K562 (cell line): ENCODE results near the gene DIP2A. TPM values are rescaled to one million over a fixed set of nuclear protein-coding genes. Genes with fewer than 3 reads are reported as not detected.

ENCODE experiments used
- ATAC-seq: fragments of 200-7000 bp; cut with Tn5 transposase; 3 replicates; pipeline ENCODE4 v1.9.1; 2020; ENCODE audit warnings: moderate library complexity
- BruUV-seq: library from RNA; stranded (reverse); fragments of 400-500 nt; replicated peaks from 2 replicates; lab custom pipeline; 2021; lab: Mats Ljungman, UMichigan
- CTCF ChIA-PET: fragments of 300-600 bp; formaldehyde crosslinking; extraction: SDS; loops from one replicate; lab custom pipeline; 2021; ENCODE audit warnings: low intra/inter-chr PET ratio; lab: Yijun Ruan, JAX
- POLR2A ChIA-PET: fragments of 300-600, 350-650 bp; sonication (Branson Sonifier 250); formaldehyde crosslinking; extraction: SDS; loops from one replicate; lab custom pipeline; 2021; ENCODE audit warnings: antibody characterized with exemption, inconsistent platforms; lab: Yijun Ruan, JAX
- DNase-seq, 4 experiments: peaks; one replicate each; pipeline versions ENCODE4 v3.0.0 to v3.0.0-alpha.2; 2011 to 2018; ENCODE audit warnings: low spot score in 3 of 4, mixed read lengths in 3 of 4; ENCODE audit errors: extremely low read depth in 1 of 4
- FAIRE-seq: peaks from 2 replicates; lab custom pipeline; 2011; peaks lifted over from hg19 to GRCh38; lab: Jason Lieb, UNC
- H2AFZ ChIP-seq: 2 replicates; pipeline ENCODE4 v1.6.0; 2011; ENCODE audit warnings: low read depth, low read length, control low read depth, inconsistent platforms
- H3K27ac ChIP-seq: fragments of 200-600 bp; 3 replicates; pipeline ENCODE4 v1.8.0; 2011; ENCODE audit warnings: low read depth, mild to moderate bottlenecking, control low read depth, inconsistent platforms, low read length, moderate library complexity, mixed read lengths; ENCODE audit errors: extremely low read depth
- H3K27me3 ChIP-seq, 2 experiments: fragments of 300-600 bp in 1 of 2; 2 replicates in 1 of 2; 3 replicates in 1 of 2; pipeline versions ENCODE4 v1.6.0 to v1.8.0; 2011; ENCODE audit warnings: inconsistent platforms in 2 of 2, low read length in 2 of 2, mild to moderate bottlenecking in 1 of 2, mixed read lengths in 1 of 2, moderate library complexity in 1 of 2; ENCODE audit not compliant: control insufficient read depth in 2 of 2, insufficient read depth in 2 of 2
- H3K36me3 ChIP-seq: fragments of 300-600 bp; 3 replicates; pipeline ENCODE4 v1.8.0; 2011; ENCODE audit warnings: mild to moderate bottlenecking, low read length, inconsistent platforms; ENCODE audit not compliant: control insufficient read depth, insufficient read depth
- H3K4me1 ChIP-seq, 2 experiments: fragments of 200-600 bp in 1 of 2; replicated peaks in 1 of 2; 2 replicates in 1 of 2; 3 replicates in 1 of 2; pipeline versions ENCODE4 v1.5.1 to v1.8.0; 2011; ENCODE audit warnings: inconsistent platforms in 2 of 2, low read length in 2 of 2, mild to moderate bottlenecking in 1 of 2, mixed read lengths in 1 of 2, moderate library complexity in 1 of 2; ENCODE audit not compliant: control insufficient read depth in 2 of 2, insufficient read depth in 2 of 2
- H3K4me2 ChIP-seq: 2 replicates; pipeline ENCODE4 v1.6.1; 2011; ENCODE audit warnings: low read length, control low read depth, inconsistent platforms, mixed read lengths; ENCODE audit not compliant: insufficient read depth
- H3K4me3 ChIP-seq: fragments of 200-600 bp; sonication (generic), shearing (Covaris generic); 2 replicates; pipeline ENCODE4 v1.5.1; 2016; ENCODE audit warnings: control low read depth, inconsistent platforms
- H3K79me2 ChIP-seq: fragments of 200-600 bp; 3 replicates; pipeline ENCODE4 v1.8.0; 2011; ENCODE audit warnings: low read length, inconsistent platforms; ENCODE audit not compliant: control insufficient read depth, insufficient read depth
- H3K9ac ChIP-seq, 2 experiments: 2 replicates each; pipeline versions ENCODE4 v1.6.0 to v1.6.1; 2011; ENCODE audit warnings: low read depth in 2 of 2, low read length in 2 of 2, control low read depth in 1 of 2, inconsistent platforms in 1 of 2, mild to moderate bottlenecking in 1 of 2, mixed read lengths in 1 of 2; ENCODE audit not compliant: insufficient read depth in 1 of 2
- H3K9me1 ChIP-seq: one replicate; pipeline ENCODE4 v1.6.0; 2011; ENCODE audit warnings: inconsistent platforms, mild to moderate bottlenecking, low read length, moderate library complexity; ENCODE audit not compliant: control insufficient read depth, insufficient read depth
- H3K9me3 ChIP-seq: replicated peaks from 2 replicates; pipeline ENCODE4 v1.5.1; 2011; ENCODE audit warnings: low read depth, low read length, inconsistent platforms; ENCODE audit not compliant: control insufficient read depth, insufficient read depth
- H4K20me1 ChIP-seq: replicated peaks from 2 replicates; pipeline ENCODE4 v1.6.1; 2011; ENCODE audit warnings: low read length, inconsistent platforms, mixed read lengths; ENCODE audit not compliant: control insufficient read depth, insufficient read depth
- ETS2 ChIP-seq: IDR thresholded peaks from 2 replicates; pipeline ENCODE4 v1.6.1; 2016; ENCODE audit warnings: borderline replicate concordance, missing genetic modification characterization, mild to moderate bottlenecking, moderate library complexity, missing compliant biosample characterization; ENCODE audit not compliant: poor library complexity, severe bottlenecking
- FOXA1 ChIP-seq: fragments of 450-650 bp; IDR thresholded peaks from 2 replicates; pipeline ENCODE4 v1.6.1; 2016; ENCODE audit warnings: mild to moderate bottlenecking, borderline replicate concordance
- KLF10 ChIP-seq: fragments of 250-450 bp; sonication (Bioruptor Pico); IDR thresholded peaks from 2 replicates; pipeline ENCODE4 v1.6.1; 2021; ENCODE audit warnings: matching md5 sums
- POLR2G ChIP-seq: fragments of 200-400 bp; formaldehyde crosslinking; IDR thresholded peaks from 2 replicates; pipeline ENCODE4 v1.6.1; 2017; ENCODE audit warnings: low read depth, mild to moderate bottlenecking, antibody characterized with exemption, low read length, moderate library complexity
- PRPF4 ChIP-seq: fragments of 200-400 bp; formaldehyde crosslinking; IDR thresholded peaks from one replicate; pipeline ENCODE4 v1.6.1; 2017; ENCODE audit warnings: low read length, low read depth, mild to moderate bottlenecking; ENCODE audit not compliant: insufficient read depth, poor library complexity, severe bottlenecking
- RFX1 ChIP-seq: fragments of 450-650 bp; IDR thresholded peaks from 2 replicates; pipeline ENCODE4 v1.6.1; 2016; ENCODE audit warnings: mild to moderate bottlenecking, moderate library complexity
- TEAD1 ChIP-seq, 2 experiments: fragments of 450-650 bp in 1 of 2; sonication (generic) in 1 of 2; formaldehyde crosslinking; IDR thresholded peaks; 2 replicates each; pipeline versions ENCODE4 v1.4.0 to v1.8.0; 2020 to 2022; ENCODE audit warnings: mild to moderate bottlenecking in 2 of 2, missing genetic modification reagents in 1 of 2
- ZEB2 ChIP-seq: fragments of 450-650 bp; IDR thresholded peaks from 2 replicates; pipeline ENCODE4 v1.6.1; 2016
- ZNF224 ChIP-seq: sonication (generic); formaldehyde crosslinking; IDR thresholded peaks from 2 replicates; pipeline ENCODE4 v1.8.0; 2022; ENCODE audit warnings: mild to moderate bottlenecking, missing genetic modification reagents
- ZNF253 ChIP-seq: fragments of 250-450 bp; sonication (Bioruptor Pico); conservative IDR thresholded peaks from 2 replicates; pipeline ENCODE4 v1.6.1; 2021; ENCODE audit warnings: mild to moderate bottlenecking
- ZNF561 ChIP-seq: fragments of 450-650 bp; formaldehyde crosslinking; conservative IDR thresholded peaks from 2 replicates; pipeline ENCODE4 v1.4.0; 2020; ENCODE audit warnings: mild to moderate bottlenecking, moderate library complexity
- ZNF589 ChIP-seq: fragments of 200-800 bp; sonication (Bioruptor generic); IDR thresholded peaks from 2 replicates; pipeline ENCODE4 v1.6.1; 2016; ENCODE audit warnings: low read depth, missing genetic modification characterization, missing compliant biosample characterization
- WGBS: fragments of 100-300 bp; shearing (Covaris generic); methylation state at CpG from one replicate; pipeline ENCODE4 v1.1.6; 2016; ENCODE audit warnings: low coverage, mixed read lengths; ENCODE audit not compliant: insufficient coverage; ENCODE audit errors: missing lambda C conversion rate; 5-methylcytosine and 5-hydroxymethylcytosine counted together
- in situ Hi-C: fragments of 300-500 bp; cut with MboI; formaldehyde crosslinking; loops from 4 replicates; pipeline ENCODE4 v1.15.0; 2018; ENCODE audit warnings: inconsistent platforms, mixed read lengths
- intact Hi-C: fragments of 100-400 bp; cut with micrococcal nuclease; formaldehyde crosslinking; loops from 2 replicates; pipeline ENCODE4 v1.14.2; 2022
- polyA plus RNA-seq, 8 experiments: library from polyadenylated mRNA; depleted of rRNA in 4 of 8; stranded (reverse) in 5 of 8; unstranded in 3 of 8; fragments of >200 nt; fragmentation: Nextera tagmentation in 2 of 8; fragmentation: Illumina TruSeq in 1 of 8; extraction: Ambion mirVana in 2 of 8; extraction: Trizol in 1 of 8; gene quantifications; 2 replicates each; pipeline versions ENCODE4 v1.2.1 to v1.2.3, GENCODE V29; 2011 to 2014; ENCODE audit warnings: inconsistent platforms in 1 of 8, missing spikeins in 1 of 8
- total RNA-seq, 7 experiments: library from RNA; depleted of rRNA in 6 of 7; stranded (reverse); fragments of >200 nt in 6 of 7; fragmentation: Illumina TruSeq in 2 of 7; extraction: Trizol in 2 of 7; gene quantifications; 2 replicates each; pipeline versions ENCODE4 v1.2.1 to v1.2.3, GENCODE V29; 2011 to 2021; ENCODE audit warnings: low replicate concordance in 1 of 7
- TF ChIP-seq, protein P1 (sequence below): fragments of 250-450 bp; sonication (Bioruptor Pico); IDR thresholded peaks from 2 replicates; pipeline ENCODE4 v1.8.0; 2021; ENCODE audit warnings: borderline replicate concordance, mild to moderate bottlenecking, moderate library complexity; ENCODE audit not compliant: poor library complexity, severe bottlenecking

DIP2A gene
- total and polyA plus RNA-seq, 9 of the 15 experiments (the other 6 are each of a cell fraction or from before 2014, with no cell fraction given), result 4.3 to 34.5 (median 20.3) TPM

DNA sequence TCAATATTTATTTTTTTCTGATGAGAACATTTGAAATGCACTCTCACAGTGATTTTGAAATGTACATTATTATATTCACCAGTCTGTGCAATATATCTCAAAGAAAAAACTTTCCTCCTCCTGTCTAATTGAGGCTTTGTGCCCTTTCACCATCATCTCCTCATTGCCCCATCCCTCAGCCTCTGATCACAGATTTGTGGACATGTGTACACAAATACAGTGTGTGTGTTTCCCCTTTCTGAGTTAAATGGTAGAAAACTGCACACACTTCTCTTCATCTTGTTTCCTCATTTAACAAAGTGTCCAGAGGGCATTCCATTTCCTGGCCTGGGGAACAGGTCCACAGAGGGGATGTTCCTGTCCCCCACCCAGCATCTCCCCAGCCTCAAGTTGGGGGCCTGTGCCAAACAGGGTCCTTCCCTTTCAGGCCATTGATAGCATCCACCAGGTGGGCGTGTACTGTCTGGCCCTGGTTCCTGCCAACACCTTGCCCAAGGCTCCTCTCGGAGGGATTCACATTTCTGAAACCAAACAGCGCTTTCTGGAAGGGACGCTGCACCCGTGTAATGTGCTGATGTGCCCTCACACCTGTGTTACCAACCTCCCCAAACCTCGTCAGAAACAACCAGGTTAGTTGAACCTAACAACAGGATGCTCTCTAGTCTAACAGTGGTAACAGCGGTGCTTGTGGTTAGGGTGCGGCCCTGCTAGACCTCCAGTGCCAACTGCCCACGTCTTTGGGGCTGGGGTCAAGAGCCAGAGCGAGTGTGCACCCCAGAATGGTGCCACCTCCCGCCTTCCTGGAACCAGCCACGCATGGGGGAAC lies 91.6 kb downstream of the DIP2A start (continued):
- TF ChIP-seq ZNF224 (CRISPR knock-in tag) (no peak), TEAD1 (CRISPR knock-in tag; IDR thresholded peaks at IDR 0.05) (no peak), ETS2 (tag) (no peak), ZNF561 (CRISPR knock-in tag) (no peak)

- CTCF ChIA-PET, result no interaction called here
- no peaks in the 10 kb centered on the region for H4K20me1 ChIP-seq
- H3K4me2 ChIP-seq, result no peak overlapping the region
- no peaks in the 10 kb centered on the region for H3K9me3 ChIP-seq
- no peak for DNase-seq
- H3K27ac ChIP-seq, result no peak overlapping the region
- peaks cover 0 to 11% of the 10 kb centered on the region in 2 experiments; a peak in 2 of 5 replicates for H3K4me1 ChIP-seq
- no peaks in the 10 kb centered on the region for H3K27me3 ChIP-seq
- peaks cover 44% of the 10 kb centered on the region; the same call in 2 of the 3 replicates for H3K36me3 ChIP-seq
- BruUV-seq, result no TSS peak
- ATAC-seq, result no peak
- no peaks in the 10 kb centered on the region for H3K9me1 ChIP-seq
- no peak overlapping the region for H3K4me3 ChIP-seq
- no peaks in the 10 kb centered on the region for H3K79me2 ChIP-seq
- in situ Hi-C loops (no loop called here), intact Hi-C loops (no loop called here)
- TF ChIP-seq ZNF253 (CRISPR knock-in tag) (no peak), ZNF589 (CRISPR knock-in tag) (no peak), KLF10 (CRISPR knock-in tag) (no peak), FOXA1 (no peak), POLR2G (0 out of 2 replicates have a peak, but pooled peaks have one; percentile 32), PRPF4 (no peak), ZEB2 (no peak), RFX1 (no peak)
- TF ChIP-seq, protein P1, sequence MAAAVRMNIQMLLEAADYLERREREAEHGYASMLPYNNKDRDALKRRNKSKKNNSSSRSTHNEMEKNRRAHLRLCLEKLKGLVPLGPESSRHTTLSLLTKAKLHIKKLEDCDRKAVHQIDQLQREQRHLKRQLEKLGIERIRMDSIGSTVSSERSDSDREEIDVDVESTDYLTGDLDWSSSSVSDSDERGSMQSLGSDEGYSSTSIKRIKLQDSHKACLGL (CRISPR knock-in tag), result no peak
- WGBS, result 90% methylated on average over 23 of the region's 24 CpGs
- H3K9ac ChIP-seq, result peak overlapping the region in 1 of 2 experiments; percentile 49; a peak in 1 of 4 replicates
- POLR2A ChIA-PET, result interaction anchor here (0.8 to 1.1 kb wide), 4 partner anchors 9 to 332 kb away, joined by 3 read pairs; no protein-coding TSS in a partner anchor
- H2AFZ ChIP-seq, result no peak overlapping the region
- FAIRE-seq, result no peak
Measured at GRCh38 chr21:46551636-46552241, 93.0 kb downstream of the DIP2A start.
